BLaER1 (cell line): ENCODE results near the gene VPS13C.

ENCODE experiments used
- H3K27ac ChIP-seq: shearing (Covaris generic); formaldehyde crosslinking; 2 replicates; pipeline ENCODE4 v1.8.1; 2022
- H3K27me3 ChIP-seq: shearing (Covaris generic); formaldehyde crosslinking; 2 replicates; pipeline ENCODE4 v1.8.1; 2022
- H3K36me3 ChIP-seq: shearing (Covaris generic); formaldehyde crosslinking; 2 replicates; pipeline ENCODE4 v1.8.1; 2022
- H3K4me1 ChIP-seq: shearing (Covaris generic); formaldehyde crosslinking; 2 replicates; pipeline ENCODE4 v1.8.1; 2022
- H3K4me2 ChIP-seq: shearing (Covaris generic); formaldehyde crosslinking; 2 replicates; pipeline ENCODE4 v1.8.1; 2022
- H3K4me3 ChIP-seq: shearing (Covaris generic); formaldehyde crosslinking; 2 replicates; pipeline ENCODE4 v1.8.1; 2022
- H3K9ac ChIP-seq: shearing (Covaris generic); formaldehyde crosslinking; 2 replicates; pipeline ENCODE4 v1.8.1; 2022
- H3K9me3 ChIP-seq: shearing (Covaris generic); formaldehyde crosslinking; 2 replicates; pipeline ENCODE4 v1.8.1; 2022
- H4K20me1 ChIP-seq: shearing (Covaris generic); formaldehyde crosslinking; 2 replicates; pipeline ENCODE4 v1.8.1; 2022
- Cebpa-rat ChIP-seq: shearing (Covaris generic); IDR thresholded peaks from 2 replicates; pipeline ENCODE4 v1.8.1; 2022

Gene VPS13C

GRCh38 chr15:61890106-61890505 is 170.1 kb downstream of the VPS13C start:
- Histone ChIP-seq H3K4me3 (no peak overlapping the region), H4K20me1 (no peaks in the 10 kb centered on the region), H3K4me2 (no peak overlapping the region), H3K27me3 (no peaks in the 10 kb centered on the region), H3K36me3 (peaks cover 58% of the 10 kb centered on the region), H3K9me3 (peaks cover 33% of the 10 kb centered on the region), H3K27ac (no peak overlapping the region), H3K4me1 (no peaks in the 10 kb centered on the region), H3K9ac (no peak overlapping the region)
- no peak for TF ChIP-seq Cebpa-rat

- Histone ChIP-seq H3K4me1 (no peaks in the 10 kb centered on the region), H3K27ac (no peak overlapping the region), H3K4me3 (no peak overlapping the region), H3K9me3 (peaks cover 31% of the 10 kb centered on the region), H3K9ac (no peak overlapping the region), H3K36me3 (peaks cover 58% of the 10 kb centered on the region), H3K4me2 (no peak overlapping the region), H3K27me3 (no peaks in the 10 kb centered on the region), H4K20me1 (no peaks in the 10 kb centered on the region)
- TF ChIP-seq Cebpa-rat: no peak
Measured at GRCh38 chr15:61889706-61890105, 170.5 kb downstream of the VPS13C start.

GRCh38 chr15:61888074-61888780 is 172.0 kb downstream of the VPS13C start:
- no peak overlapping the region for H3K9ac ChIP-seq
- no peak for TF ChIP-seq Cebpa-rat
- no peak overlapping the region for H3K4me2 ChIP-seq
- no peak overlapping the region for H3K4me3 ChIP-seq
- no peaks in the 10 kb centered on the region for H3K4me1 ChIP-seq
- peaks cover 44% of the 10 kb centered on the region for H3K36me3 ChIP-seq
- H3K27me3 ChIP-seq: no peaks in the 10 kb centered on the region
- no peaks in the 10 kb centered on the region for H4K20me1 ChIP-seq
- H3K27ac ChIP-seq: no peak overlapping the region
- H3K9me3 ChIP-seq: peaks cover 17% of the 10 kb centered on the region

DNA sequence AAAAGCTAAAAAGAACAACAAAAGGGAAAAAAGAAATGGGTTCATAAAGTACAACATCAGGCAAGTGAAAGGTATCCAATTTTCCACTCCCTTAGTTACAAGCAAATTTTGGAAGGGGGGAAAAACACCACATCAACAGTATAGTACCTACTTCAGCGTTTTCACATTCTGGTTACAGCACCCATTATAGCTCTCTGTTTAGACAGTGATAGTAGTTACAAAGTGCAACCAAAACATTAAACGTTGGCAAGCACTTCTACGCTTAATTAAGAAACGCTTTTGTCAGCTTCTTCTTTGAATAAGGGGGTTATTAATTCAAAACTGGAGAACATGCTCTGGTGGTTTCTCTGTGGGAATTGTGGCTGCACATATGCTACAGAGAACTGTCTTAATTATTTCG is 180.2 kb downstream of the VPS13C start:
- no peak overlapping the region for H3K27ac ChIP-seq
- H3K9ac ChIP-seq: no peak overlapping the region
- no peaks in the 10 kb centered on the region for H4K20me1 ChIP-seq
- no peak for TF ChIP-seq Cebpa-rat
- H3K4me3 ChIP-seq: no peak overlapping the region
- H3K36me3 ChIP-seq: peaks cover 11% of the 10 kb centered on the region; the same call in 1 of the 2 replicates
- H3K4me2 ChIP-seq: no peak overlapping the region
- no peaks in the 10 kb centered on the region for H3K4me1 ChIP-seq
- H3K9me3 ChIP-seq: no peaks in the 10 kb centered on the region
- no peaks in the 10 kb centered on the region for H3K27me3 ChIP-seq

- Histone ChIP-seq H3K9ac (no peak overlapping the region), H3K4me3 (no peak overlapping the region), H3K9me3 (no peaks in the 10 kb centered on the region), H3K27ac (no peak overlapping the region), H3K36me3 (peaks cover 11% of the 10 kb centered on the region; the same call in 1 of the 2 replicates), H3K27me3 (no peaks in the 10 kb centered on the region), H3K4me2 (no peak overlapping the region), H4K20me1 (no peaks in the 10 kb centered on the region), H3K4me1 (no peaks in the 10 kb centered on the region)
- no peak for TF ChIP-seq Cebpa-rat
Measured at GRCh38 chr15:61879219-61879618, 181.0 kb downstream of the VPS13C start.

DNA sequence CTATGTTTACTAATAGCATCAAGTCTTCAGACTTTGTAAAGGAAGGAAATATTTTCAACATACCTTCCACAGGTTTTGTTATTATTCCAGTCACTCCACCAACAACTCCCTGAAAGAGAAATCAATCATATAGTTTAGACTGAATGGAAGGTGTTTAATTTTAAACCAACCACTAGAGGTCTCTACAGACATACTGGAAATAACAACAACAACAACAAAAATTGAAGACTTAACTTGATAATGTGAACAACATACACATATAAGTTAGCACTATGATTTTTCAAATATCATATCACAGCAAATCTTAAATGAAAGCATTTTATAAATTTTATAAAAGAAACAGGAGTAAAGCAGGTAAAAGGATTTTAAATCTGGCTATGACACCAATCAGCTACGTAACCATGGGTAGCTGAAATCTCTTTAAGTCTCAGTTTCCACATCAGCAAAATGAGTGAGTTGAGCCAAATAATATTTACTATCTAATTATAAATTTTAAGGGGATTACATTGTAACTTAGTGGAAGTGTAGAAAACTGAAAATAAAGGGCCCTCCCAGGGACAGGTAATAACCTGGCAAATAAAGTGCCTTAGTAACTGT is 188.2 kb downstream of the VPS13C start:
- Histone ChIP-seq H3K4me1 (no peaks in the 10 kb centered on the region), H3K4me2 (no peak overlapping the region), H4K20me1 (no peaks in the 10 kb centered on the region), H3K9ac (no peak overlapping the region), H3K36me3 (peaks cover 48% of the 10 kb centered on the region), H3K4me3 (no peak overlapping the region), H3K9me3 (no peaks in the 10 kb centered on the region), H3K27ac (no peak overlapping the region), H3K27me3 (no peaks in the 10 kb centered on the region)
- TF ChIP-seq Cebpa-rat: no peak

GRCh38 chr15:61869656-61870055 is 190.6 kb downstream of the VPS13C start:
- Histone ChIP-seq H3K9me3 (no peaks in the 10 kb centered on the region), H3K9ac (no peak overlapping the region), H3K27ac (no peak overlapping the region), H3K4me3 (no peak overlapping the region), H3K4me2 (no peak overlapping the region), H3K36me3 (peaks cover 41% of the 10 kb centered on the region), H3K27me3 (no peaks in the 10 kb centered on the region), H3K4me1 (no peaks in the 10 kb centered on the region), H4K20me1 (no peaks in the 10 kb centered on the region)
- TF ChIP-seq Cebpa-rat: no peak

DNA sequence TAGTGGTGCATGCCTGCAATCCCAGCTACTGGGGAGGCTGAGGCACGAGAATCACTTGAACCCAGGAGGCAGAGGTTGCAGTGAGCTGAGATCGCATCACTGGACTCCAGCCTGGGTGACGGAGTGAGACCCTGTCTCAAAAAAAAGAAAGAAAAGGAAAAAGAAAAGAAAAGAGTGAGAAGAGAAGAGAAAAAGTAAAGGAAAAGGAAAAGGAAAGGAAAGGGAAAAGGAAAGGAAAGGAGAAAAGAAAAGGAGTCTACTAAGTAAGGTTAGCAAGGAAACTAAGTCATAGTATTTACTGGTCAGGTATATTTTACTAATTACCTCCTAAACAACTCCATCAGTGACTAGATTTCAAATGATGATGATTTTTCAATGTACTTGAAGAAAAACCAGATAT is 198.3 kb downstream of the VPS13C start:
- Histone ChIP-seq H4K20me1 (no peaks in the 10 kb centered on the region), H3K27ac (no peak overlapping the region), H3K9me3 (no peaks in the 10 kb centered on the region), H3K36me3 (peaks cover 31% of the 10 kb centered on the region), H3K27me3 (no peaks in the 10 kb centered on the region), H3K4me3 (no peak overlapping the region), H3K4me2 (no peak overlapping the region), H3K4me1 (peaks cover 10% of the 10 kb centered on the region; the same call in 1 of the 2 replicates), H3K9ac (no peak overlapping the region)
- no peak for TF ChIP-seq Cebpa-rat

- H3K4me1 ChIP-seq: peaks cover 10% of the 10 kb centered on the region; the same call in 1 of the 2 replicates
- no peaks in the 10 kb centered on the region for H3K27me3 ChIP-seq
- H3K27ac ChIP-seq: no peak overlapping the region; the same call in 1 of the 2 replicates
- H3K4me2 ChIP-seq: peak overlapping the region; percentile 58
- H3K36me3 ChIP-seq: peaks cover 37% of the 10 kb centered on the region
- H3K9ac ChIP-seq: no peak overlapping the region
- no peaks in the 10 kb centered on the region for H4K20me1 ChIP-seq
- no peak overlapping the region for H3K4me3 ChIP-seq
- no peak for TF ChIP-seq Cebpa-rat
- H3K9me3 ChIP-seq: no peaks in the 10 kb centered on the region
Measured at GRCh38 chr15:61857169-61857829, 202.9 kb downstream of the VPS13C start.

GRCh38 chr15:61856295-61856694 is 204.0 kb downstream of the VPS13C start:
- no peak for TF ChIP-seq Cebpa-rat
- Histone ChIP-seq H3K9me3 (no peaks in the 10 kb centered on the region), H3K27ac (no peak overlapping the region), H3K4me3 (no peak overlapping the region), H3K4me2 (no peak overlapping the region), H3K9ac (no peak overlapping the region), H3K4me1 (peaks cover 10% of the 10 kb centered on the region; the same call in 1 of the 2 replicates), H3K36me3 (peaks cover 40% of the 10 kb centered on the region), H3K27me3 (no peaks in the 10 kb centered on the region), H4K20me1 (no peaks in the 10 kb centered on the region)
